Measurements from ENCODE around the gene ADAMTS12. TPM values are rescaled to one million over a fixed set of nuclear protein-coding genes. Genes with fewer than 3 reads are reported as not detected.
"Not testable (repeated sequence)": the region's sequence is repeated elsewhere in the genome, so short reads cannot be mapped to it uniquely, and the experiment has no call there.

The ADAMTS12 gene
- polyA plus RNA-seq, 6 donors from 2014 or later: not detected

- Mint-ChIP-seq H3K27me3 (peaks cover 48 to 71% (median 50%) of the 10 kb centered on the region in 3 donors), H3K4me1 (peaks cover 0 to 8% (median 4%) of the 10 kb centered on the region in 3 donors)
Observed at GRCh38 chr5:33890131-33891032, 1.4 kb downstream of the ADAMTS12 start.

GRCh38 chr5:33888587-33888986, 3.2 kb downstream of the ADAMTS12 start:
- H3K36me3 Mint-ChIP-seq: peaks cover 0 to 4% of the 10 kb centered on the region in 2 donors

More at GRCh38 chr5:33890131-33891032, 1.4 kb downstream of the ADAMTS12 start:
- Mint-ChIP-seq H3K4me3 (no peak overlapping the region), H3K36me3 (peaks cover 0 to 13% of the 10 kb centered on the region in 2 donors), H3K27ac (no peak overlapping the region), H3K9me3 (peaks cover 0 to 8% (median 0%) of the 10 kb centered on the region in 7 donors)
- DNase-seq (no peak), ATAC-seq (ENCODE audit: low read depth in 2 of 2) (no peak)

GRCh38 chr5:33887268-33887667, 4.5 kb downstream of the ADAMTS12 start:
- ATAC-seq (ENCODE audit: low read depth in 2 of 2) (no peak), DNase-seq (no peak)
- no peaks in the 10 kb centered on the region for H3K36me3 Mint-ChIP-seq
- H3K4me3 Mint-ChIP-seq: no peak overlapping the region
- H3K4me1 Mint-ChIP-seq: peaks cover 0 to 6% (median under 1%) of the 10 kb centered on the region in 3 donors
- H3K9me3 Mint-ChIP-seq: no peaks in the 10 kb centered on the region
- H3K27me3 Mint-ChIP-seq: peaks cover 32 to 48% (median 35%) of the 10 kb centered on the region in 3 donors
- no peak overlapping the region for H3K27ac Mint-ChIP-seq

More at GRCh38 chr5:33888587-33888986, 3.2 kb downstream of the ADAMTS12 start:
- peaks cover 45 to 61% (median 47%) of the 10 kb centered on the region in 3 donors for H3K27me3 Mint-ChIP-seq
- no peak for ATAC-seq (ENCODE audit: low read depth in 2 of 2)
- H3K27ac Mint-ChIP-seq: no peak overlapping the region
- DNase-seq: no peak
- peaks cover 0 to 8% (median 4%) of the 10 kb centered on the region in 3 donors for H3K4me1 Mint-ChIP-seq
- H3K4me3 Mint-ChIP-seq: no peak overlapping the region
- H3K9me3 Mint-ChIP-seq: peaks cover 0 to 4% (median 0%) of the 10 kb centered on the region in 7 donors

- ATAC-seq (ENCODE audit: low read depth in 2 of 2) (no peak), DNase-seq (no peak)
- Mint-ChIP-seq H3K4me3 (no peak overlapping the region), H3K9me3 (peaks cover 0 to under 1% (median 0%) of the 10 kb centered on the region in 7 donors), H3K36me3 (no peaks in the 10 kb centered on the region), H3K4me1 (peaks cover 0 to 1% (median 0%) of the 10 kb centered on the region in 3 donors), H3K27me3 (peaks cover 25 to 43% (median 27%) of the 10 kb centered on the region in 3 donors), H3K27ac (no peak overlapping the region)
Observed at GRCh38 chr5:33886283-33886682, 5.5 kb downstream of the ADAMTS12 start.

- no peak overlapping the region for H3K27ac Mint-ChIP-seq
- DNase-seq: no peak
- peaks cover 19 to 37% (median 21%) of the 10 kb centered on the region in 3 donors for H3K27me3 Mint-ChIP-seq
- no peak for ATAC-seq (ENCODE audit: low read depth in 2 of 2)
- no peaks in the 10 kb centered on the region for H3K36me3 Mint-ChIP-seq
- H3K9me3 Mint-ChIP-seq: peaks cover 0 to 2% (median 0%) of the 10 kb centered on the region in 7 donors
- H3K4me3 Mint-ChIP-seq: no peak overlapping the region
- no peaks in the 10 kb centered on the region for H3K4me1 Mint-ChIP-seq
Observed at GRCh38 chr5:33885679-33886078, 6.1 kb downstream of the ADAMTS12 start.

- H3K4me3 Mint-ChIP-seq: no peak overlapping the region
- no peaks in the 10 kb centered on the region for H3K4me1 Mint-ChIP-seq
- DNase-seq (no peak), ATAC-seq (ENCODE audit: low read depth in 2 of 2) (no peak)
- peaks cover 0 to 2% (median 0%) of the 10 kb centered on the region in 7 donors for H3K9me3 Mint-ChIP-seq
- H3K27ac Mint-ChIP-seq: no peak overlapping the region
- peaks cover 8 to 17% (median 8%) of the 10 kb centered on the region in 3 donors for H3K27me3 Mint-ChIP-seq
- no peaks in the 10 kb centered on the region for H3K36me3 Mint-ChIP-seq
Observed at GRCh38 chr5:33883482-33883881, 8.3 kb downstream of the ADAMTS12 start.

- peaks cover 3 to 8% (median 4%) of the 10 kb centered on the region in 7 donors for H3K9me3 Mint-ChIP-seq
- ATAC-seq (ENCODE audit: low read depth in 2 of 2): no peak
- no peak overlapping the region for H3K4me3 Mint-ChIP-seq
- H3K4me1 Mint-ChIP-seq: no peaks in the 10 kb centered on the region
- H3K36me3 Mint-ChIP-seq: no peaks in the 10 kb centered on the region
- no peak overlapping the region for H3K27ac Mint-ChIP-seq
- DNase-seq: no peak
- peaks cover 6 to 8% (median 7%) of the 10 kb centered on the region in 3 donors for H3K27me3 Mint-ChIP-seq
Observed at GRCh38 chr5:33880319-33880718, 11.5 kb downstream of the ADAMTS12 start.

- ATAC-seq (ENCODE audit: low read depth in 2 of 2) (no peak), DNase-seq (no peak)
- Mint-ChIP-seq H3K36me3 (no peaks in the 10 kb centered on the region), H3K27me3 (peaks cover 0 to 5% (median 0%) of the 10 kb centered on the region in 3 donors), H3K9me3 (peaks cover 3 to 20% (median 7%) of the 10 kb centered on the region in 7 donors), H3K4me3 (peak overlapping the region in 1 of 8 donors; percentile 64), H3K27ac (no peak overlapping the region), H3K4me1 (no peaks in the 10 kb centered on the region)
Observed at GRCh38 chr5:33877449-33877848, 14.3 kb downstream of the ADAMTS12 start.

GRCh38 chr5:33867241-33867640, 24.5 kb downstream of the ADAMTS12 start:
- Mint-ChIP-seq H3K27ac (no peak overlapping the region), H3K9me3 (peaks cover 17 to 54% (median 25%) of the 10 kb centered on the region in 7 donors), H3K4me1 (no peaks in the 10 kb centered on the region), H3K36me3 (peaks cover 0 to 14% of the 10 kb centered on the region in 2 donors), H3K4me3 (no peak overlapping the region), H3K27me3 (peaks cover 0 to 8% (median 6%) of the 10 kb centered on the region in 3 donors)
- DNase-seq (no peak), ATAC-seq (ENCODE audit: low read depth in 2 of 2) (no peak)

GRCh38 chr5:33859177-33859576, 32.6 kb downstream of the ADAMTS12 start:
- H3K9me3 Mint-ChIP-seq; H3K36me3 Mint-ChIP-seq; DNase-seq; H3K27ac Mint-ChIP-seq; ATAC-seq (ENCODE audit: low read depth in 2 of 2); H3K4me3 Mint-ChIP-seq; H3K4me1 Mint-ChIP-seq: not testable (repeated sequence)
- H3K27me3 Mint-ChIP-seq: peaks cover 6 to 12% (median 8%) of the 10 kb centered on the region in 3 donors

GRCh38 chr5:33857037-33857436, 34.8 kb downstream of the ADAMTS12 start:
- H3K36me3 Mint-ChIP-seq: no peaks in the 10 kb centered on the region
- no peaks in the 10 kb centered on the region for H3K4me1 Mint-ChIP-seq
- ATAC-seq (ENCODE audit: low read depth in 2 of 2) (no peak), DNase-seq (no peak)
- H3K27ac Mint-ChIP-seq: no peak overlapping the region
- H3K9me3 Mint-ChIP-seq: peaks cover 0 to 4% (median 0%) of the 10 kb centered on the region in 7 donors
- H3K27me3 Mint-ChIP-seq: peaks cover 4 to 9% (median 8%) of the 10 kb centered on the region in 3 donors
- H3K4me3 Mint-ChIP-seq: no peak overlapping the region

GRCh38 chr5:33855396-33855795, 36.4 kb downstream of the ADAMTS12 start:
- Mint-ChIP-seq H3K27me3 (peaks cover 0 to 12% (median 9%) of the 10 kb centered on the region in 3 donors), H3K9me3 (no peaks in the 10 kb centered on the region), H3K4me1 (peaks cover 0 to under 1% (median 0%) of the 10 kb centered on the region in 3 donors), H3K27ac (peak overlapping the region in 1 of 6 donors; percentile 8), H3K36me3 (no peaks in the 10 kb centered on the region), H3K4me3 (no peak overlapping the region)
- DNase-seq: no peak
- no peak for ATAC-seq (ENCODE audit: low read depth in 2 of 2)

- H3K36me3 Mint-ChIP-seq: no peaks in the 10 kb centered on the region
- no peaks in the 10 kb centered on the region for H3K9me3 Mint-ChIP-seq
- no peak overlapping the region for H3K4me3 Mint-ChIP-seq
- H3K4me1 Mint-ChIP-seq: peaks cover 0 to 6% (median 0%) of the 10 kb centered on the region in 3 donors
- no peak overlapping the region for H3K27ac Mint-ChIP-seq
- DNase-seq (no peak), ATAC-seq (ENCODE audit: low read depth in 2 of 2) (no peak)
- peaks cover 0 to 9% (median 5%) of the 10 kb centered on the region in 3 donors for H3K27me3 Mint-ChIP-seq
Observed at GRCh38 chr5:33854733-33855151, 37.0 kb downstream of the ADAMTS12 start.
